Activated CD4-positive, alpha-beta T cell treated with anti-CD3 and anti-CD28 coated beads, Interleukin-2, amount 50 U/mL, for 48 hours (primary cell): ENCODE results near the gene TOP2A.
A peak's percentile ranks its signal among the peaks of the same experiment; 100 is the strongest.
"Not testable (repeated sequence)": the region's sequence is repeated elsewhere in the genome, so short reads cannot be mapped to it uniquely, and the experiment has no call there.

Source experiments
- DNase-seq, 2 experiments: peaks; one replicate each; pipeline ENCODE4 v3.0.0-alpha.2; 2020

Gene TOP2A

GRCh38 chr17:40372644-40373043, 45.1 kb downstream of the TOP2A start:
- not testable (repeated sequence) for DNase-seq

DNA sequence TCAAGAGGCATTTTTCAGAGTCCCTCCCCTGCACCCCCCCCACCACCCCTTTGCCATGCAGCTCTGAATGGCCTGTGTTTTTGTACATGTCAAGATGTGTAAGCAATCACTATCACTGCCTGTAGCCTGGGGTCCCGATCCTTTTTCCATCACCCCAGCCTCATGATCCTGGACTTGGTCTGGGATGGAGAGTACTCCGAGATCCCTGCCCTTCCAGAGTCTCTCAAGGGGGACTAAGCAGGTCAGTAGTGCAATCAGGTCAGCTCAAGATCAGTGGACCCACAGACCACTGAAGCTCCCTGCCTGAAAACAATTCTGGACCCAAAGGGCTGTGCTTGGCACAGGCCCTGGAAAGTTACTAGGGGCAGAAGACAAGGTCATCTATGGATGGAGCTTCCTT, 45.7 kb downstream of the TOP2A start:
- no peak for DNase-seq

- peak in 1 of 2 experiments; percentile 39 for DNase-seq
These were observed 46.3 kb downstream of the TOP2A start for GRCh38 chr17:40371261-40371929.

DNA sequence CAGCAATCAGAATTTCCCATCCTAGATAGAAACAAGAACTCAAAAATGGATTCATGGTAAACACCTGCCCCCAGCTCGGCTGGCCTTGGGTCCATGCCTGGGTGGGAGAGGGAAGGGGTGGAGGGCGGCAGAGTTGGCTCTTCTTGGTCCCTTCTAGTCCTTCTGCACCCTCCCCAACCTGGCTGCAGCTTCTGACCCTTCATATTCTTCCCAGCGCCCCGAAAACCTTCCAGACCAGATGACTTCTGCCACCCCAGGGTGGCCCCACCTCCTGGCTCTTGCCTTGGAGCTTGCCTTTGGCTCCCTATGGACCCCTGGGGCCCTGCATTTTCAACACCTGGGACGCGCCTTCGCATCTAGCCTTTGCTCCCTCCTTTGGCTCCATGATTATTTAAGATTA, 47.8 kb downstream of the TOP2A start:
- DNase-seq, result no peak

DNA sequence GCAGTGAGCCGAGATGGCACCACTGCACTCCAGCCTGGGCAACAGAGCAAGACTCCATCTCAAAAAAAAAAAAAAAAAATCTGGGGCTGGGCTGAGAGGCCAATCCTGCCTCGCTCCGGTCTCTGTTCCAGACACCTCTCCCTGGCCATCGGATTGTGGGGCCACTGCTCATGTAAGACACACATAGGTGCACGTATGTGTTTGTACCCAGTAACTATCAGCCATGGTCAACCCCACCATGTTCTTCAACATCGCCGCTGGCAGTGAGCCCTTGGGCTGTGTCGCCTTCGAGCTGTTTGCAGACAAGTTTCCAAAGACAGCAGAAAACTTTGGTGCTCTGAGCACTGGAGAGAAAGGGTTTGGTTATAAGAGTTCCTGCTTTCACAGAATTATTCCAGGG, 50.0 kb downstream of the TOP2A start:
- not testable (repeated sequence) for DNase-seq

GRCh38 chr17:40366861-40367518, 50.7 kb downstream of the TOP2A start:
- DNase-seq, result no peak

DNA sequence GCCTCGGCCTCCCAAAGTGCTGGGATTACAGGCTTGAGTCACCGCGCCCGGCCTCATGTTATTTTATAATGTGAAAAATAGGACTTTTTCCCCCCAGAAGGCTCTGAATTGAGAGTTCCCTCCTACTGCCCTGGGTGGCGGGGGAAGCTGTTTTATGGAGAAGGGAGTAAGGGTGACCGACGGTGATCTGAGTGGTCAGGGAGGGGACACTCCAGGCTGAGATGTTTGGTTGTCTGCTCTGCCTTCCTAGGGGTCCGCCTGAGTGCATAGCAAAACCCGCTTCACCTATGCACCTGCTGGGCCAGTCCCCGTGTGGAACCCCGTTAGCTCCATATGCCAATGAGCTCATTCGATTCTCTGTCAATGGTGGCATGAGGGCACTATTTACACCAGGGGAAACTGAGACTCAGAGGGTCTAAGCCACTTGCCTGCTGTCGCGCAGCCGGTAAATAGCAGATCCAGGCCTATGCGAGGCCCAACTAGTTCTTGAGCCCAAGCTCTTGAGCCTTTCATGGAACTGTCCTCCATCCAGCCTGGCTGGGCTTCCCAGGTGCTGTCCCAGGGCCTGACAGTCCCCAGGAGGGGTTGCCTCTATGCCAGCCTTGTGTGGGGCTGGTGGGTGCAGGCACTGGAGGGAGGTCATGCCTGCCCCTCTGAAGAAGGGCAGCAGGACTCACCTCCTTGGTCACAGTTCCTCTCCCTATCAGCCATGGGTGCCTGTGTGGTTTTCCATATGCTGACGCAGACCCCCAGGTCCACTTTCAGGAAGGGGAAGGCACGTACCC, 51.4 kb downstream of the TOP2A start:
- no peak for DNase-seq

GRCh38 chr17:40364906-40365305, 52.8 kb downstream of the TOP2A start:
- DNase-seq, result no peak

- DNase-seq, result no peak
These were observed 53.4 kb downstream of the TOP2A start, which contains the start of gene GJD3 for GRCh38 chr17:40364121-40364861. GJD3 (minus strand) TSS chr17:40364737; CDS start chr17:40363815, 922 bp downstream.

- peak; percentile 38 to 40 for DNase-seq
These were observed 54.4 kb downstream of the TOP2A start for GRCh38 chr17:40363111-40363827.

DNA sequence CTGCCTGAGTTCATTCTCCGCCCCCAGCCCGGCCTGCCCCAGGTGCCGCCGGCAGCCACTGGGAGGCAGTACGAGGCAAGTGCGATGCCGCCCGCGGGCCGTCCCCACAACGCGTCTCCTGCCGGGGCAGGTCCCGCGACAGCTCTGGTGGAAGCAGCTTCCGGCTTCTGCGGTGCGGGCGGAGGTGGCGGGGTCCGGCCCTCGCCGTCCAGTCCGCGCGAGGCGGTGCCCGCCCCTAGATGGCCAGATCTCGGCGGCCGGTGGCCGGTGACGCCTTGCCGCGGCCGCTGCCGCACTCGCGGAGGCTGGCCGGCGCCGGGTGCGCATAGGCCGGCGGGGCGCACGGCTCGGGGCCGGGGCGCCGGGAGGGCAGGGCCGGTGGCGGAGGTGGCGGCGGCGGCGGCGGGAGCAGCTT, 55.0 kb downstream of the TOP2A start:
- DNase-seq, result peak; percentile 91 to 92

- DNase-seq, result no peak
These were observed 55.6 kb downstream of the TOP2A start for GRCh38 chr17:40361925-40362695.

DNA sequence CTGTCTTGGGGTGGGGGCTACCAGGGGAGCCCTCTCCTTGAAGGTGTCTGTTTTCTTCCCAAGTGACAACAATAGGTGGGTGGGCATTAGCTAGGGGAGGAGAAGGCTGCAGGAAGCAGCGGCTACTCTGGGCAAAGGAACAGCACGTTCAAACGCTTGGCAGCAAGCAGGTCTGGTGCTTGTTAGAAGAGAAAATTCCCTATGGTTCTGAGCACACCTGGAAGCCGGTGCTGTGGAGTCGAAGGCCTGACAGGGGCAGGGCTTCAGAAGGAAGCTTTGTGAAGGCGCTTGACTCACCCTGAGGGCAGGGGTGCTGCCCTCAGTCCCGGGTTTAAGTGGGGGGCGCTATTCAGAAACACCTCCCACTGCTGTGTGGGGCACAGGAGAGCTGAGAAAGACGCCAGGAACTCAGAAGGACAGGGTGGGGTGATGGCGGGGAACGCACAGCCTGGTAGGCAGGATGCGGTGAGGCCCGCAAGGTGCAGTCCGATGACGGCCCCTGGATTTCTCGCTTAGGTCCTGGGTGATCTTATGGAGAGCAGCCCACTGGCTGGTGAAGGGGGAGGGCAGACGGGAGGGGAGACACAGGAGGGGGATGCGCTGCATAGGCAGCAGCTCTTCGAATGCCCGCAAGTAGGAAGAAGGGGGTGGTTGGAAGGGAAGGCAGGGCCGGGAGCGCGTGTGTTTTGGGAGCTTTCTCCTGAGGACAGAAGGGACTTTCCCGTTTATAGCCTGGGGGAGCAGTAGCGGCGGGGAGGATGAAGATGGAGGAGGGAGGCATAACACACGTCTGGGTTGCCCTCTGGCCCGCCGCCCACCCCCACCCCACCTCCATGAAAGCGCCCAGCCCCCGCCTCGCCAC, 56.4 kb downstream of the TOP2A start:
- DNase-seq, result no peak

DNA sequence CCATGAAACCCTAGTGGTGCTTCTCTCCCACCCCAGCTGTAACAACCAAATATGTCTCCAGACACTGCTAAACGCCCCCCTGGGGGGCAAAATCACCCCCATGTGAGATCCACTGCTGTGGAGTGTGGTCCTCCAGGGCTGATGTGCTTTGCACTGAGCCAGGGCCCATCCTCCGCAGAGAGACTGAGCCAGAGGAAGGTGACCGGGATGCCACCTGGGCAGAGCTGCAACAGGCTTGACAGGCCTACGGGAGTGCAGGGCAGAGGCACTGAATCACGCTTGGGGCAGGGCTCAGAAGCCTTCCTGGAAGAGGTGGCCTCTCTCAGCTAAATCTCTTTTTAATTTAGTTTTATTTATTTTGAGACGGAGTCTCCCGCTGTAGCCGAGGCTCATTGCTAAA, 57.6 kb downstream of the TOP2A start:
- DNase-seq, result no peak

- DNase-seq, result peak; percentile 93 to 95
These were observed 59.2 kb downstream of the TOP2A start for GRCh38 chr17:40358323-40359038.

DNA sequence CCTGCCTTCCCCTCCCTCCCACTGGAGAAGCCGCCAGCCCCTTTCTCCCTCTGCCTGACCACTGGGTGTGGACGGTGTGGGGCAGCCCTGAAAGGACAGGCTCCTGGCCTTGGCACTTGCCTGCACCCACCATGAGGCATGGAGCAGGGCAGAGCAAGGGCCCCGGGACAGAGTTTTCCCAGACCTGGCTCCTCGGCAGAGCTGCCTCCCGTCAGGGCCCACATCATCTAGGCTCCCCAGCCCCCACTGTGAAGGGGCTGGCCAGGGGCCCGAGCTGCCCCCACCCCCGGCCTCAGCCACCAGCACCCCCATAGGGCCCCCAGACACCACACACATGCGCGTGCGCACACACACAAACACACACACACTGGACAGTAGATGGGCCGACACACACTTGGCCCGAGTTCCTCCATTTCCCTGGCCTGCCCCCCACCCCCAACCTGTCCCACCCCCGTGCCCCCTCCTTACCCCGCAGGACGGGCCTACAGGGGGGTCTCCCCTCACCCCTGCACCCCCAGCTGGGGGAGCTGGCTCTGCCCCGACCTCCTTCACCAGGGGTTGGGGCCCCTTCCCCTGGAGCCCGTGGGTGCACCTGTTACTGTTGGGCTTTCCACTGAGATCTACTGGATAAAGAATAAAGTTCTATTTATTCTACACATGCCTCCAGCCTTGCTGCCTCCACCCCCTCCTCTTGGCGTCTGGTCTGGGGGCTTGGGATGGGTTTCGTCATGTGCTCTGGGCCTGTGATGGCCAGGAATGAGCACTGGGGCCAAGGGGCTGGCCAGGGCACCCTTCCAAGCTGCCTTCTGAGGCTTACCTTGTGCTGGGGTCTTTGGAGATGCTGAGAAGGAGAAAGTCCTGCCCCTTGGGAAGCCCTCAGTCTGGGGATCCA, 60.5 kb downstream of the TOP2A start:
- no peak for DNase-seq

GRCh38 chr17:40355804-40356758, 61.6 kb downstream of the TOP2A start:
- no peak for DNase-seq
